H4 (cell line): ENCODE results near the gene MYO10. TPM values are rescaled to one million over a fixed set of nuclear protein-coding genes. Genes with fewer than 3 reads are reported as not detected.
A peak's percentile ranks its signal among the peaks of the same experiment; 100 is the strongest.

Experiments
- DNase-seq: peaks from one replicate; pipeline ENCODE4 v3.0.0-alpha.2; 2015; ENCODE audit warnings: low spot score
- total RNA-seq: library from RNA; depleted of rRNA; stranded (reverse); fragments of >200 nt; shearing (Covaris generic); gene quantifications from 2 replicates; pipeline ENCODE4 v1.2.3, GENCODE V29; 2014

MYO10 gene
- total RNA-seq, 1 experiment from 2014 or later = 34.7 TPM

DNA sequence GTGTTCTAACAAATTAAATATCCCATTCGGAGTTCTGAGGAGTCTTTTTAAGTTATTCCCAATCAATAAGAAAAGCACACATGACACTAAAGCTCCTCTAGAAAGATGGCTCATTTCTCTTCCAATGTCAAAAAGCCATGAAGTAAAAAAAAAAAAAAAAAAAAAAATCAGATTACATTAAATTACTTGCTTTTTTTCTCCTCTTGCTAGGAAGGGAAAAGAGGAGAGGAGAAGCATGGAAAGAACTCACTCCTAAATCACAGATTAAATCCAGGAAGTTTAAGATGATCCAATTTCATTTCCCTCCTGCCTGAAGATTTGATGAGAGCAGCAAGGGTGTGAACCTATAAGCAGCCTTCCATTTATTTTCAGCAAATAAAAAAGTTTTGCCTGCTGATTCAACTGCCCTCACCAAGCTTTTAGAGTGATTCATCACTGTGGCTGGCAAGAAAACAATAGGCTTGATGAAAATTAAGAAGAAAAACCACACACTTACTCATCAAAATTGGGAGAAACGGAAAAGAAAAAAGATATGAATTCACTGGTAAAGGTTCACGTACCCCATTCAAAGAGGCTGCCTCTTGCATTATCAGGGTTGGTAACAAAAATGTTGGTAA, 19.7 kb downstream of the MYO10 start:
- peak; percentile 93 for DNase-seq

DNA sequence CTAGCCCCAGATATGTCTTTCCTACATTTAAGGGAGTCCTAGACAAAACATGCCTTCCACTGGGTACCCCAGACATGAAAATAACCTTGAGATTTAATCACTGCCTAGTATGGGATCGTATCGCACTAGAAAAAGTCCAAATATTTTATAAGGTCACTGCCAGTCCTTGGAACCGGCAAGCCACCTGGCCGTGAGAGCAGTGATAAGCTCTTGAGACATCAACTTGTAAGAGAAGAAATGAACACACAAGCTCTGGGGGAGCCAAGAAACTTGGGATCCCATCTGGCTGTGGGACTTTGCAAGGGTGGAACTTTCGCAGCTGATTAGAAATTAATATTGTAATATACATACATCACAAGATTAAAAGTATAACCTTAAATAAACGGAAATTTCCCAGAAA, 21.5 kb downstream of the MYO10 start:
- DNase-seq = no peak

DNA sequence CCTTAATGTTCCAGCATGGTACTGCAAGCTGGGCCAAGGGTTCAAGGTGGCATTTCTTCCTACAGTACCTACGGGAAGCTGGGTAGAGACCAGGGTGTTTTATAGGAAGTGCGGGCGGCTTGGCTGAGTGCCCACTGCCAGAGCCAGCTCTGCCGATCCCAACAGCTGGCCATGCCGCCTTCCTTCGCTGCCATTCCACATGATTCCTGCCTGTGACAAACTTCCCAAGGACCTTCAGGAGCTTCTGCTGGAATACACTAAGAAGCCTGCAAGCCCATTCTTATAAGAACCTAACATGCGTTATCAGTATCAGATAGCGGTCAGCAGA, 22.0 kb downstream of the MYO10 start:
- no peak for DNase-seq

DNA sequence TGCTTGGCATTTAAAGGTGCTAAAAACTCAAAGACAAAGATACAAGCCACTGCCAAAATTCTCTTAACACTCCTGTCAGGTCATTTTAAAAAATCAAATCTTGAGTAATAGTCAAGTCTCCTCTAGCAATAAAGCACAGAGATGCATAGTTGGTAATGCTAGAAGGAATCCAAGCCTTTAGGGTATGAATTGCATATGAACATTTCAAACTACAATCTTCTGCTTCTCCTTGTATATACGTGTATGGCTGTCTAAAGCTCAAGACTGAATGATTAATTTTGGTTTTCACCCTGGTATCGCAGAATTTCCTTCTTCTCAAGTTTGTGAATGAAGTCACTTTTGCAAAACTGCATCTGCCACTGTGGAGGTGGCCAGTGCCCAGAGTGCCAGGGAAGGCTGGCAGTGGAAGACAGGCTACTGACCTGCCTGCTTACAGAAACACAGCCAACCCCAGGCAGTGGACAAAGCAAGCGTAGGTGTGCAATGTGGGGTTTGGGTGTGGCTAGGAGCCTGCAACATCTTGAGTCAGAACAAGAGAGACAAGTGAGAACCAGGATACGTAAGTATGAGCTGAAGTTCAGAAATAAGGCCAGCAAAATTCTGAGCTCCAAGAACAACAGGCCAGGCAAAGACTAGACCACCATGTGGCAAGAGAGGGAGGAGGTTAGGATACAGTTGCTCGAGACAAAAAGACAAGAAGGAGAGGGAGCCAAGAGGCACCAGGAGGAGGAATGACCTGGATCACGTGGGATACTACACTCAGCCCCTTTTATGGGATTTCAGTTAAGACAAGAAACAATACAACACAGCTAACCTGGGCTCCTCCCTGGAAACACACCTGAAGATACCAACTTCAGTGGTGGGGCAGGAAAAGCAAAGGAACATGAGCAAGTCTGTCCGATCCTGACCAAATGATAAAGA, 22.6 kb downstream of the MYO10 start:
- DNase-seq = no peak

DNA sequence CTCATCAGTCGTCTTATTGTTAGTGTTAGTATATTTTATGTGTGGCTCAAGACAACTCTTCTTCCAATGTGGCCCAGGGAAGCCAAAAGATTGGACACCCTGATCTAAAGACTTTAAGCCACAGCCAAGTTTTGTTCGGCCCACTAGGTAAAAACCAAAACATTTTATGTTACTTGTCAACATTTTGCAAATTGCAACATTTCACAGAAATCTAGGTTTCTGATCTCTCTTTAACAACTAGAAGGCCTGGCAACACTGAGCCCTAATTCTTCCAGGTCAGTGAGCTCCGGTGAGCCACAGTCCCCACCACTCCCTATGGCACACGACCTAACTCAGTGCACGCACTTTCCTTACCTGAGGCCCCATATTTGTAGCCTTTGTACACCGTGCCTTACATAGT, 24.0 kb downstream of the MYO10 start:
- DNase-seq = no peak

DNA sequence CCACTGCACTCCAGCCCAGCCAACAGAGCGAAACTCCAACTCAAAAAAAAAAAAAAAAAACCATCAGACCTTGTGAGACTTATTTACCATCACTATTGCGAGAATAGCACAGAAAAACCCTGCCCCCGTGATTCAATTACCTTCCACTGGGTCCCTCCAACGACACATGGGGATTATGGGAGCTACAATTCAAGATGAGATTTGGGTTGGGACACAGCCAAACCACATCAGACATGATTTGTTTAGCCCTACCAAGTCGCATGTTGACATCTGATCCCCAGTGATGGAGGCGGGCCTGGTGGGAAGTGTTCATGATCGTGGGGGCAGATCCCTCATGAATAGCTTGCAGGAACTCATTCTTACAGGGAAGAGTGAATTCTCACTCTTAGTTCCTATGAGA, 26.6 kb downstream of the MYO10 start:
- peak; percentile 60 for DNase-seq

DNA sequence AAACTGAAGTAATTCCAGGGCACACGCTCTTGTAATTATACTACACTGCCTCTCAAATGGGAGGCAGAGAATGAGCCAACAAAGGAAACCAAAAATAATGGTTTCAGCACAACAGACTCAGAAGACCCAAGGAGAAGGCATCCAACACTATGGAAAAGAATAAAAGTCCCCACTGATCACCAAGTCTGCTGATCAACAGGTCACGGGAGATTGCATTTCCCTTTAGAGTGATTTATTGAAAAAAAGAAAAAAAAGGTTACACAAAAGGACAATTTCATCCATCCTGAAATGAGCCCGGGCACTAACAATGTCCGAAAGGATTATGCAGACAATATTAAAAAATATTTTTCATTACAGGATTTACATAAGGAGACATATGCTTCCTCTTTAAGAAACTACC, 28.8 kb downstream of the MYO10 start:
- no peak for DNase-seq

DNA sequence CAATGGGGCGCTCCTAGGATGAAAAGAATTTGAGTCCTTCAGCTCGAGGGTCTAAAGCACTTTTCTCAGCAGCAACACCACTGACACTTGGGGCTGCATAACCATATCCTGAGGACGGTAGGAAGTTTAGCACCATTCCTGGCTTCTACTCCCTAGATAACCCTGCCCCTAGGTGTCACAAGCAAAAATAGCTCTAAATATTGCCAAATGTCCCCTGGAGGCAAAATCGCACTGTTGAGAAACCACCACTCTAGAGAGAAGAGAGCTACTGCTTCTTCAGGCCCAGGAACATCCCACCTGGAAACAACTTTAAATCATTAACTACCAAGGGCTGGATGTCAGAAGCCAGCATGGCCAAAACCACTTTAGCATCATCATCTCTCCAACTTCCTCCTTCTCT, 29.8 kb downstream of the MYO10 start:
- DNase-seq = no peak

DNA sequence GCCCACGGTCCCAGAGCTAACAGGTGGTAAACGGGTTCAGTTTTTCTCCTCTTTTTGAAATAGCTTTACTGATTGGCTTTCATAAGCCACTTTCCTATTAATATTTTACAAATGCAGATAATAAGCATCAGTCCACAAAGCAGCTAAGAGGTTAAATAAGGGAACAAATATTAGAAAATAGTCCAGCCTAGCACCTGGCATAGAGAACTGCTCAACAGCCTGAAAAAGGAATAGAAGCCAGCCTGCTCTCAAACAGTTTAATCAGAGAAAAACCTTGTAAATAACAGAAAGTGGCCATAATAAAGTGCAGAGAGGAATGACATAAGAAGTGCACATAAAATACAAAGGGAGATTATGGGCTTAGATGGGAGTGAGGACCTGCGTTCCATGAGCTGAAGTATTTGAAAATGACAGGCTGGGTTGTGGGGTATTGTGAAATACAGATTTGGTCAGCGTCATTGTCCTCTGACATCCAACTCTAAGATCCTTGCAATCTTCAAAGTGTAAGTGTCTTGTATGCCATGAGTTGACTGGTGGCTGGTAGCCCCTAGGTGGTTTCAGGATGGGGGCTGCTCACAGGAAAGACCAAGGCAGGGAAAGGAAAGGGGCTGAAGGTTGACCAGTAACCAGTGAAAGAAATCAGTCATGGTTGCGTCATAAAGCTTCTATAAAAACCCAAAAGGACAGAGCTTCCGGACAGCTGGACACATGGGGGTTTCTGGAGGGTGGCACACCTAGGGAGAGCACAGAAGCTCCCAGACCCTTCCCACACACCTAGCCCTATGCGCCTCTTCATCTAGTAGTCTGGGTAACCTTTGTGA, 32.4 kb downstream of the MYO10 start:
- no peak for DNase-seq

DNA sequence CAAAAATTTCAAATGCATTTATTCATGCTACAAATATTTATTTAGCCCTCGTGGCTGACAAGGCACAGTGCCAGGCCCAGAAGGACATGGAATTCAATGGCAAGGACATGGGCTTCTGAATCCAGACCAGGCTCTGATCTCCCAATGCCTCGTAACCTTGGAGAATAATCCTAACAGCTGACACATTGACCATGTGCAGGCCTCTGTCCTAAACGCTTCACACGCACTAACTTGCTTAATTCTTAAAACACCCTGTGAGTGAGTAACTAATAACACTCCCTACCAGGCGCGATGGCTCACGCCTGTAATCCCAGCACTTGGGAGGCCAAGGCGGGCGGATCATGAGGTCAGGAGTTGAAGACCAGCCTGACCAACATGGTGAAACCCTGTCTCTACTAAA, 33.2 kb downstream of the MYO10 start:
- DNase-seq = no peak

DNA sequence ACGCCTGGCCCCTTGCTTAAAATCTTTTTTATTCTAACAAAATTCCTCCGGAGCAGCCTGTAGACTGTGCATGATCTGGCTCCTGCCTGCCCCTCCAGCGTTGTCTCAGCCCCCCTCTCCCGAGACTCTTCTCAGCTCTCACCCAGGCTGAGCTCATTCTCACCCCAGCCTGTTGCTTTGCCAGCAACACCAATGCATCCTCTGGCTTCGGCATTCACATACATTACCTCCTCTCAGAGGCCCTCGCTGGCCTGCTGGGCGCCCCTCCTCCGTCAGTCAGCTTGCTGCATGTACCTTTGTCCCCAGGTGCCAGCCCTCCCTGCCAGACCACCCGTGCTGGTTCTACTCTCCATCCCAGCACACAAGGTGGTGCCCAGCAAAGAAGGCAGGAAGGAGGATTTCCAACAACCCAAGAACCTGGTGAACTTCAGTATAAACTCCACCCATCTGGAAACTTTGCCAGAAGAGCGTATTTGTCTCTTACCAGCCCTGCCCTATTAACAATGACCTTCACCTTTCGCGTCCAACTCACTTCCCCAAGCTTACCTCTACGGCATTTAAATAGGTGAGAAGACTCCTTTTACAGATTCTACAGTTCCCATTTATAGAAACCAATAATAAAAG, 35.0 kb downstream of the MYO10 start:
- DNase-seq = no peak

DNA sequence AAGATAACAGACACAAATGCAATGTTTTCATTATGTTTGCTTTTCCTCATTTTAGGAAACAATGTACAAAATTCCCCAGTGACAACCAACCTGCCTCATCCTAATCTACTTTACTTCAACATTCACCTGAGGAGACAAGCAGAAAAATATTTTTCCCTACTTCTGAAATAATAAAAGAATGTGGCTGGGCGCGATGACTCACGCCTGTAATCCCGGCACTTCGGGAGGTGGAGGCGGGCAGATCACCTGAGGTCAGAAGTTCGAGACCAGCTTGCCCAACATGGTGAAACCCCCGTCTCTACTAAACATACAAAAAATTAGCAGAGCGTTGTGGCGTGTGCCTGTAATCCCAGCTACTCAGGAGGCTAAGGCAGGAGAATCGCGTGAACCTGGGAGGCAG, 36.9 kb downstream of the MYO10 start:
- no peak for DNase-seq

DNA sequence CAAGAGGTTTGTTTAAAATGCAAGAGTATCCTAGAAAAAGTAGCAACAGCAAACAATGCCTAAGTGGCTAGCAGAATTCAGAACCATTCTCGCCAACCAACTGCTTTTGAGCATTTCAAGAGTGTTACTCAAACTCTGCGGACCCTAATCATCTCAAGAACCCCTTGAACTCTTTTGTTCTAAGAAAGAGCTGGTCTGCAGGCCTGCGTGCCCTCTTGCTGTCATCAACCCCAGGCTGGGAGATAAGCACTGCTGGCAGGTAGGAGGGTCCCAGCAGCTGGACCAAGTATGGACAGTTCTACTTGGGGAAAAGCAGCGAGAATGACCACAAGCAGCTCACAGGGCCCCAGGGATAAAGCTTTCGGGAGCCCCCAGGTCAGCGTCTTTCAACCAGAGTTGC, 38.3 kb downstream of the MYO10 start:
- DNase-seq = no peak

DNA sequence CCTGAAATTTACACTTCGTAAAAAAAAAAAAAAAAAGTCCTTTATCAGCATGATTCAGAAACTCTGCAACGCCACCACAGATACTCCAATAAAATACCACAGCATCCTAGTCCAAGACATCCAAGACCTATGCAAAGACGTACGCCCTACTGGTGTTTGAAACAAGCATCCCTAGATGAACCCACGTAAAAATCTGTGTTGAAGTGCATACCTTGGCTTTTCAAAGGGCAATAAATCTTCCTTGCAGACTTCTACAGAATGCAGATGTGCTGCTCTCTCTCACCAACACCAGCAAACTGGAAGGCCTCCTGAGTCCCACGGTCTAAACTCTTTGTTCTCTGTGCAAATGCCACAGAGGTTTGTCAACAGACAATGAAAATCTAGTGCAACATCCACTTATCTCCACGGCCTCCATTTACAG, 38.8 kb downstream of the MYO10 start:
- DNase-seq = peak; percentile 92

DNA sequence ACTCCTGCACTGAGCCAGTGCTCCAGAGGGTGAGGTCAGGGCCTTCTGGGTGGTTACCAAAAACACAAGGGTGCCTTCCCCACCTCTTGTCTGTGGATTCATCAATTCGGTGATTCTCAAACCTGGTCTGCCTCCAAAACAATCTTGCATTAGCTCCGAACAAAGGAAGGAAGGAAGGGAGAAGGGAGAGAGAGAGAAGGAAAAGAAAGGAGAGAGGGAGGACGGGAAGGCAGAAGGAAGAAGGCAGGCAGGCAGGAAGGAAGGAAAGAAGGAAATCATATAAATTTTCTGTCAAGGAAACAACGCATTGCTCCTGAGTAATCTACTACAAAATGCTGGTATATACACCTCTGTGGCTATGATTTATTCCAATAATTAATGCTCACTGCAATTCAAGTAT, 39.3 kb downstream of the MYO10 start:
- DNase-seq = no peak

DNA sequence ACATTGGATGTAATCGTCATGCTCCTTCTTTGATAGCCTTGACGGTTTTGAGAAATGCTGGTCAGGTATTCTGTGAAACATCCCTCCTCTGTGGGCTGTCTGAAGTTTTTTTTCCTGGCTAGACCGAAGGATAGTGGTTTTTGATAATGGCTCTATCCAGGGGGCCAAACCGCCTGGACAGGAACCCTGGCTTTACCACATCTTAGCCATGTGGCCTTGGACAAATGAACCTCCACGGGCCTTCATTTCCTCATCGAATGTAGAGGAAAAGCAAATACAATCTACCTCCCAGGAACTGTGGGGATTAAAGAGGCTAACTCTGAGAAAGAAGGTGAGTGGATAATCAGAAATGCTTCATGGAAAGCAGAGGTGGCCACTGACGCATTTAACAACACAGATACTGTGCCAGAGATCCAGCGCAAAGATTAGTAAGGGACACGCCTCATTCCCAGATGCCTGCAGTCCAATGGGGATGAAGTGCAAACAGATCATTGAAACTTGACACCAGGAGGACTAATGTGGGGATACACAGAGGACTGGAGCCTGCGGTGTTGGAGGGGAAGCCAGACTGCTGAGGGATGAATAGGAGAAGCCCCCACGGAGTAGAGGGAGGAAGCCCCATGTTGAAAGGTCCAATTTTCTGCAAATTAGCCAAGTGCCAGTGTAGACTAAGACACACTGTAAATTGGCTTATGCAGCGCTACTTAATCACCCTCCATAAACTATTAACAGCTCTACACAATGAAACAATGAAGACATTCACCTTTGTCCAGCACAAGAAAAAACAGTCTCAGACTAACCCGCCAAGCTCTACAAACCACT, 41.6 kb downstream of the MYO10 start:
- DNase-seq = peak; percentile 95

DNA sequence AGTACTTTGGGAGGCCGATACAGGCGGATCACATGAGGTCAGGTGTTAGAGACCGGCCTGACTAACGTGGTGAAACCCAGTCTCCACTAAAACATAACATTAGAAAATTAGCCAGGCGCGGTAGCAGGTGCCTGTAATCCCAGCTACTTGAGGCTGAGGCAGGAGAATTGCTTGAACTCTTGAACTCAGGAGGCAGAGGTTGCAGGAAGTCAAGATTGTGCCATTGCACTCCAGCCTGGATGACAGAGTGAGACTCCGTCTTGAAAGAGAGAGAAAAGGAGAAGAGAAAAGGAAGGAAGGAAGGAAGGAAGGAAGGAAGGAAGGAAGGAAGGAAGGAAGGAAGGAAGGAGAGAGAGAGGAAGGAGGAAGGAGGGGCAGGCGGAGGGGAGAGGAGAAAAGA, 45.1 kb downstream of the MYO10 start:
- no peak for DNase-seq

DNA sequence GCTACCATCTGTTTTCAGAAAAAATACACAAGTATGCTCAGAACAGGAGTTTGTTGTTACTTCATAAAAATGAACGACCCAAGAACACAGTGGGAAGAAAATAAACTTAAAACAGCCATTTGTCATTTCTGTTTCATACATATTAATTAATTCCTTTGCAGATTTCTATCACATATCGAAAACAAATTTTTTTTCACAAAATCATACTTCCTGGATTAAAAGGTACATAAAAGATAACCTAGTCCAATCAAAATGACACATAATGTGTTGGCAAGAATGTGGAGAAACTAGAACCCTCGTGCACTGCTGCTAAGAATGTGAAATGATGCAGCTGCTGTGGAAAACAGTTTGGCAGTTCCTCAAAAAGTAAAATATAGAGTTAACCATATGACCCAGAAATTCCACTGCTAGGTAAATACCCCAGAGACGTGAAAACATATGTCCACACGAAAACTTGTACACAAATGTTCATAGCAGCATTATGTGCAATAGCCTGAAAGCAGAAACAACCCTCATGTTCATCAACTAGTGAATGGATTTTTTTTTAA, 46.0 kb downstream of the MYO10 start:
- DNase-seq = no peak

DNA sequence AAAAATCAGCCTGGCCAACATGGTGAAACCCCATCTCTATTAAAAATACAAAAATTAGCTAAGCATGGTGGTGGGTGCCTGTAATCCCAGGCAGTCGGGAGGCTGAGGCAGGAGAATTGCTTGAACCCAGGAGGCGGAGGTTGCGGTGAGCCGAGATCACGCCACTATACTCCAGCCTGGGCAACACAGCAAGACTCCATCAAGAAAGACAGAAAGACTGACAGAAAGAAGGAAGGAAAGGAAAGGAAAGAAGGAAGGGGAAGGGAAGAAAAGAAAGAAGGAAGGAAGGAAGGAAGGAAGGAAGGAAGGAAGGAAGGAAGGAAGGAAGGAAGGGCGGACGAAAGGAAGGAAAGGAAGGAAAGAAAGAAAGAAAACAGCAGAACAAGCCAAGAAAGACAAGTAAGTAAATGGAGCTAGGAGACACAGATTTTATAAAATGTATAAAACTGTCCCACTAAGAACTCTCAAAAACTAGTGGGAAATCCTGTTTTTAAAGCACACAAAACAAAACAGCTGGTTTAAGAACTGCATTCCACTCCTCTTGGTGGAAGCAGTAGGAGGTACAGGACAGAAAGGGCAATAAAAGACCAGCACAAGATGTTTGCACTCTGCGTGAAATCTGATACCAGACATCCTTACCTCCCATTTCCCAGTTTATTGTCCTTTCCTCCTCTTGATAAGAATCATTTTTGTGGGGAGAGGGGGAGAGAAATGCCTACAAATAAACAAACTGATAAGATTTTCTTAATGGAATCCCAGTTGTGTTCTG, 46.7 kb downstream of the MYO10 start:
- peak; percentile 85 for DNase-seq

DNA sequence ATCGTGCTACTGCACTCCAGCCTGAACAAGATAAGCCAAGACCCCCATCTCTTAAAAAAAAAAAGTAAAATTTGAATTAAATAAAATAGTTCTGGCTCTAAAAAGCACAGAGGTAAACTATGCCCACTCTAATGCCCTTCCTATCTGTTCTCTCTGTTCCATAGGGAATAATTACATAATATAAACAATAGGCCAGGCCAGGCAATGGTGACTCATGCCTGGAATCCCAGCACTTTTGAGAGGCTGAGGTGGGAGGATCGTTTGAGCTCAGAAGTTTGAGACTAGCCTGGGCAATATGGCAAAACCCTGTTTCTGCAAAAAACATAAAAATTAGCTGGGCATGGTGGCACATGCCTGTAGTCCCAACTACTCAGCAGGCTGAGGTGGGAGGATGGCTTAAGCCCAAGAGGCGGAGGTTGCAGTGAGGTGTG, 47.4 kb downstream of the MYO10 start:
- peak; percentile 86 for DNase-seq
